ENCODE measurements around the gene DOCK2.

Gene DOCK2

GRCh38 chr5:169767938-169768337 is 130.9 kb downstream of the DOCK2 start:
- TF ChIP-seq CTCF (IDR thresholded peaks at IDR 0.05; ENCODE audit: low read depth, low read length), result no peak
- no peak for DNase-seq (ENCODE audit: extremely low read depth, low read depth)

GRCh38 chr5:169768416-169768815 is 131.3 kb downstream of the DOCK2 start:
- DNase-seq (ENCODE audit: extremely low read depth, low read depth), result no peak
- TF ChIP-seq CTCF (IDR thresholded peaks at IDR 0.05; ENCODE audit: low read depth, low read length), result no peak

GRCh38 chr5:169770109-169770508 is 133.0 kb downstream of the DOCK2 start:
- no peak for DNase-seq (ENCODE audit: extremely low read depth, low read depth)
- no peak for TF ChIP-seq CTCF (IDR thresholded peaks at IDR 0.05; ENCODE audit: low read depth, low read length)

- TF ChIP-seq CTCF (IDR thresholded peaks at IDR 0.05; ENCODE audit: low read depth, low read length), result no peak
- DNase-seq (ENCODE audit: extremely low read depth, low read depth), result no peak
These were observed 135.2 kb downstream of the DOCK2 start for GRCh38 chr5:169772256-169772655.

- DNase-seq (ENCODE audit: extremely low read depth, low read depth), result no peak
- no peak for TF ChIP-seq CTCF (IDR thresholded peaks at IDR 0.05; ENCODE audit: low read depth, low read length)
These were observed 135.6 kb downstream of the DOCK2 start for GRCh38 chr5:169772688-169773087.

GRCh38 chr5:169777159-169777558 is 140.1 kb downstream of the DOCK2 start:
- no peak for DNase-seq (ENCODE audit: extremely low read depth, low read depth)
- TF ChIP-seq CTCF (IDR thresholded peaks at IDR 0.05; ENCODE audit: low read depth, low read length), result no peak

GRCh38 chr5:169778622-169779596 is 141.8 kb downstream of the DOCK2 start:
- DNase-seq (ENCODE audit: extremely low read depth, low read depth), result no peak
- TF ChIP-seq CTCF (IDR thresholded peaks at IDR 0.05; ENCODE audit: low read depth, low read length), result no peak
